Testis (tissue), 2 donors: Measurements from ENCODE around the gene KLK11.

ENCODE experiments used
- POLR2A ChIP-seq: fragments of 450-650 bp; IDR thresholded peaks from one replicate; pipeline ENCODE4 v1.6.1; 2017; ENCODE audit warnings: antibody characterized with exemption, mild to moderate bottlenecking, moderate library complexity
- TF ChIP-seq, protein P1 (sequence below), 3 experiments: fragments of 450-650 bp in 2 of 3; fragments of 200-600 bp in 1 of 3; sonication (generic) in 1 of 3; IDR thresholded peaks; one replicate each; pipeline ENCODE4 v1.5.1; 2016 to 2019; ENCODE audit warnings: antibody characterized with exemption in 3 of 3, mild to moderate bottlenecking in 2 of 3, moderate library complexity in 1 of 3

DNA sequence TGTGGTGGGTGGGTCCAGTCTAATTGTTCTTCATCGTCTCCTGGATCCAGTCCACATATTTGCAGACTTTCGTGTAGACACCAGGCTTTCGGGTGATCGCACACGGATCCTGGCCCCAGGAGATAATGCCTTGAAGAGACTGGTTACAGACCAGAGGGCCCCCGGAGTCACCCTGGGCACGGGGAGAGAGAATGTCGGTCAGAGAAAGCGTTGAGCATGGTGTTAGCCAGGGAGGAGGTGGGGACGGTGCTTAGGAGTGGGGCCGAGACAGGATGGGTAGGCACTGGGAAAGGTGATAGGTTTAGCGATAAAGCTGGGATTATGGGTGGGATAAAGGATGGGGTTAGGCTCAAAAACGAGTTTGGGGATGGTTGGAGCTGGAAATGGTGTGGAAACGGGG lies 3.9 kb downstream of the KLK11 start:
- TF ChIP-seq, protein P1, sequence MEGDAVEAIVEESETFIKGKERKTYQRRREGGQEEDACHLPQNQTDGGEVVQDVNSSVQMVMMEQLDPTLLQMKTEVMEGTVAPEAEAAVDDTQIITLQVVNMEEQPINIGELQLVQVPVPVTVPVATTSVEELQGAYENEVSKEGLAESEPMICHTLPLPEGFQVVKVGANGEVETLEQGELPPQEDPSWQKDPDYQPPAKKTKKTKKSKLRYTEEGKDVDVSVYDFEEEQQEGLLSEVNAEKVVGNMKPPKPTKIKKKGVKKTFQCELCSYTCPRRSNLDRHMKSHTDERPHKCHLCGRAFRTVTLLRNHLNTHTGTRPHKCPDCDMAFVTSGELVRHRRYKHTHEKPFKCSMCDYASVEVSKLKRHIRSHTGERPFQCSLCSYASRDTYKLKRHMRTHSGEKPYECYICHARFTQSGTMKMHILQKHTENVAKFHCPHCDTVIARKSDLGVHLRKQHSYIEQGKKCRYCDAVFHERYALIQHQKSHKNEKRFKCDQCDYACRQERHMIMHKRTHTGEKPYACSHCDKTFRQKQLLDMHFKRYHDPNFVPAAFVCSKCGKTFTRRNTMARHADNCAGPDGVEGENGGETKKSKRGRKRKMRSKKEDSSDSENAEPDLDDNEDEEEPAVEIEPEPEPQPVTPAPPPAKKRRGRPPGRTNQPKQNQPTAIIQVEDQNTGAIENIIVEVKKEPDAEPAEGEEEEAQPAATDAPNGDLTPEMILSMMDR (IDR thresholded peaks at IDR 0.05) = no peak
- no peak for TF ChIP-seq POLR2A
